Thyroid gland (tissue), 4 donors: ENCODE data around the gene GLIPR1L1. TPM values are rescaled to one million over a fixed set of nuclear protein-coding genes. Genes with fewer than 3 reads are reported as not detected.

ENCODE experiments used
- DNase-seq, 2 donors: peaks; one replicate each; pipeline ENCODE4 v3.0.0-alpha.2; 2019
- H3K27ac ChIP-seq, 3 donors: fragments of 200-600 bp; sonication (generic); 1 replicate in 2 of 3; 2 replicates in 1 of 3; pipeline ENCODE4 v1.5.1; 2016 to 2019; ENCODE audit warnings: mild to moderate bottlenecking in 1 of 3, moderate library complexity in 1 of 3
- H3K27me3 ChIP-seq: fragments of 200-600 bp; sonication (generic); one replicate; pipeline ENCODE4 v1.5.1; 2019
- H3K36me3 ChIP-seq, 2 donors: fragments of 200-600 bp; sonication (generic); one replicate each; pipeline ENCODE4 v1.5.1; 2016 to 2019
- H3K4me1 ChIP-seq, 2 donors: fragments of 200-600 bp; sonication (generic); one replicate each; pipeline ENCODE4 v1.5.1; 2017 to 2019
- H3K4me3 ChIP-seq, 3 donors: fragments of 200-600 bp; sonication (generic); replicated peaks in 1 of 3; 1 replicate in 2 of 3; 2 replicates in 1 of 3; pipeline ENCODE4 v1.5.1; 2016; ENCODE audit warnings: mild to moderate bottlenecking in 1 of 3
- H3K9me3 ChIP-seq: fragments of 200-600 bp; sonication (generic); one replicate; pipeline ENCODE4 v1.5.1; 2017
- POLR2A ChIP-seq, 2 donors: fragments of 450-650 bp; IDR thresholded peaks; one replicate each; pipeline ENCODE4 v1.6.1; 2017; ENCODE audit warnings: antibody characterized with exemption in 2 of 2, mild to moderate bottlenecking in 2 of 2, moderate library complexity in 1 of 2
- WGBS, 2 donors: methylation state at CpG; one replicate each; pipeline ENCODE4 v1.1.5; 2017; 5-methylcytosine and 5-hydroxymethylcytosine counted together
- intact Hi-C: fragments of 100-400 bp; cut with DNase I; formaldehyde crosslinking; loops from one replicate; pipeline ENCODE4 v1.15.1; 2023
- total RNA-seq, 4 donors: library from RNA; depleted of rRNA; stranded (reverse); fragments of >200 nt; gene quantifications; one replicate each; pipeline ENCODE4 v1.2.3, GENCODE V29; 2016
- TF ChIP-seq, protein P1 (sequence below), 6 experiments: fragments of 200-600 bp in 3 of 6; fragments of 450-650 bp in 3 of 6; sonication (generic) in 3 of 6; IDR thresholded peaks; one replicate each; pipeline ENCODE4 v1.5.1; 2016 to 2019; ENCODE audit warnings: antibody characterized with exemption in 6 of 6, mild to moderate bottlenecking in 2 of 6, inconsistent platforms in 1 of 6, moderate library complexity in 1 of 6

The GLIPR1L1 gene
- total RNA-seq, 4 donors from 2014 or later = not detected

DNA sequence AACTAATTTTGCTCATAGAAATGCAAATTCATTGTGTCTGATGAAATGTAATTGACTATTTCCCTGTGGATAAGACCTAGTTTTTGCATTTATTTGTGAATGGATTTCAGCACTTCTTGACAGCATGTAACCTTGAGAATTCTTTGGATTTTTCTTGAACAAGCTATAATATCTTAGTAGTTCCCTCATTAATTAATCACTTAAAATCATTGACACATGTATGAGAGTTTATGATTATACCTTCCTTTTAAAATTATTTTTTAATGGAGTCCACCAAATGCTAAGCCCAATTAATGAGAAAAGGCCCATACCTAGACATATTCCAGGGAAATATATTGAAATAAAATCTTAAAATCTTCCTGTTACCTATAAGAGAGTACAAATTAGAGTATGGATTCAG is 73.2 kb downstream of the GLIPR1L1 start:
- H3K4me3 ChIP-seq = no peak overlapping the region
- no peak for DNase-seq
- no peak overlapping the region for H3K27ac ChIP-seq
- no peaks in the 10 kb centered on the region for H3K4me1 ChIP-seq
- intact Hi-C loops = no loop called here
- H3K27me3 ChIP-seq = no peaks in the 10 kb centered on the region
- TF ChIP-seq, protein P1, sequence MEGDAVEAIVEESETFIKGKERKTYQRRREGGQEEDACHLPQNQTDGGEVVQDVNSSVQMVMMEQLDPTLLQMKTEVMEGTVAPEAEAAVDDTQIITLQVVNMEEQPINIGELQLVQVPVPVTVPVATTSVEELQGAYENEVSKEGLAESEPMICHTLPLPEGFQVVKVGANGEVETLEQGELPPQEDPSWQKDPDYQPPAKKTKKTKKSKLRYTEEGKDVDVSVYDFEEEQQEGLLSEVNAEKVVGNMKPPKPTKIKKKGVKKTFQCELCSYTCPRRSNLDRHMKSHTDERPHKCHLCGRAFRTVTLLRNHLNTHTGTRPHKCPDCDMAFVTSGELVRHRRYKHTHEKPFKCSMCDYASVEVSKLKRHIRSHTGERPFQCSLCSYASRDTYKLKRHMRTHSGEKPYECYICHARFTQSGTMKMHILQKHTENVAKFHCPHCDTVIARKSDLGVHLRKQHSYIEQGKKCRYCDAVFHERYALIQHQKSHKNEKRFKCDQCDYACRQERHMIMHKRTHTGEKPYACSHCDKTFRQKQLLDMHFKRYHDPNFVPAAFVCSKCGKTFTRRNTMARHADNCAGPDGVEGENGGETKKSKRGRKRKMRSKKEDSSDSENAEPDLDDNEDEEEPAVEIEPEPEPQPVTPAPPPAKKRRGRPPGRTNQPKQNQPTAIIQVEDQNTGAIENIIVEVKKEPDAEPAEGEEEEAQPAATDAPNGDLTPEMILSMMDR (IDR thresholded peaks at IDR 0.05) = no peak
- no peak for TF ChIP-seq POLR2A (IDR thresholded peaks at IDR 0.05)
- no peaks in the 10 kb centered on the region for H3K9me3 ChIP-seq
- no peaks in the 10 kb centered on the region for H3K36me3 ChIP-seq

DNA sequence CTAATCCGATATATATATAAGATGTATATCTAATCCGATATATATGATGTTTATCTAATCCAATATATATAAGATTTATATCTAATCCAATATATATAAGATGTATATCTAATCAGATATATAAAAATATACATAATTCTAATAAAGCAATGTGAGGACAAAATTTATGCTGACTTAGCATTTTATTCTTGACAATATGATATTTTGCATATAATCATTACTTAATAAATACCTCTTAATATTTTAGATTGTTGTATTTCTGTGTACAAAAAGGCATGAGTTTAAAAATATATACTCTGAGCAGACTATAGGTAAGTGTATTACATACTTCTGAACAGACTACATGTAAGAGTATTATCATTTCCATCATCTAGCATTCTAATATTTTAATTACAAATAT is 75.4 kb downstream of the GLIPR1L1 start:
- intact Hi-C loops = no loop called here
- TF ChIP-seq, protein P1 (IDR thresholded peaks at IDR 0.05) = no peak
- TF ChIP-seq POLR2A (IDR thresholded peaks at IDR 0.05) = no peak
- no peaks in the 10 kb centered on the region for H3K27me3 ChIP-seq
- H3K27ac ChIP-seq = no peak overlapping the region
- no peak overlapping the region for H3K4me3 ChIP-seq
- H3K36me3 ChIP-seq = no peaks in the 10 kb centered on the region
- no peaks in the 10 kb centered on the region for H3K9me3 ChIP-seq
- 94 to 96% methylated on average over 2 of the region's 2 CpGs for WGBS, 2 donors
- no peaks in the 10 kb centered on the region for H3K4me1 ChIP-seq
- DNase-seq = no peak

DNA sequence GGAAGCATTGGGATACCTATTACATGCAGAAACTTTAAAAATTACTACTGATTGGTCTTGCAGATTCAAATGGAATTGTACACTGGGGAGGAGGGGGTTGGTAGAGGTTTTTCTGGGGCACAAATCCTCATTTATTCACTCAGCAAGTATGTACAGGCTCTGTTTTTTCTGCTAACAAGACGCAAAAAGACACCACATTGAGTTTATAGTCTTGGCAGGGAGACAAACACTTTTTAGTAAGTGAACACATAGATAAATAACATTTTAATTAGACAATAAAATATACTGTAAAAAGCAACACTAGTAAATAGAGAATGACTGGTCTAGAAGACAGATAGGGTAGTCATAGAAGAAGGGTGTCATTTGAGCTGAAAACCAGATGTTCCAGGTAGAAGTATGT is 80.2 kb downstream of the GLIPR1L1 start:
- H3K4me1 ChIP-seq = no peaks in the 10 kb centered on the region
- no peak overlapping the region for H3K27ac ChIP-seq
- intact Hi-C loops = no loop called here
- no peak overlapping the region for H3K4me3 ChIP-seq
- H3K27me3 ChIP-seq = no peaks in the 10 kb centered on the region
- DNase-seq = no peak
- no peaks in the 10 kb centered on the region for H3K9me3 ChIP-seq
- TF ChIP-seq, protein P1 (IDR thresholded peaks at IDR 0.05) = no peak
- TF ChIP-seq POLR2A (IDR thresholded peaks at IDR 0.05) = no peak
- WGBS, 2 donors = 76 to 83% methylated on average over 1 of the region's 1 CpG
- no peaks in the 10 kb centered on the region for H3K36me3 ChIP-seq

DNA sequence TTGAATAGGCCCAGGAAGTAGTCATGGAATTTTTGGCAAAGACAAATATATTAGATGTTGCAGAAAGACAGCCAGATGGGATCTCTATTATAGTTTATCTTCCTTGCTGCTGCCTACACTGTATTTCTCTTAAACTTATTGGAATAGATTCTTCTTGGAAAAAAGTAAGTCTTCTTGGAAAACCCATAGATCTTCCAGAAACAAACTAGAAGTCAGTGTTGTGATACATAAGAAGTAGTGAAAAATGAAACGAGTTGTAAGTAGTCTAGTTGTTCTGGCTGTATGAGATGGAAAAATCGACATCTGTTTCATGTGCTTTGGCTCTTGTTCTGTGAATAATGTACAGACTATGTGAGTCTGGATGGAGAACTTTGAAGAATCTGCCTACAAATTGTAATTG is 85.4 kb downstream of the GLIPR1L1 start:
- intact Hi-C loops = no loop called here
- H3K9me3 ChIP-seq = no peaks in the 10 kb centered on the region
- no peak overlapping the region for H3K4me3 ChIP-seq
- no peaks in the 10 kb centered on the region for H3K4me1 ChIP-seq
- no peak for TF ChIP-seq POLR2A (IDR thresholded peaks at IDR 0.05)
- TF ChIP-seq, protein P1 (IDR thresholded peaks at IDR 0.05) = no peak
- no peaks in the 10 kb centered on the region for H3K27me3 ChIP-seq
- WGBS, 2 donors = 71 to 78% methylated on average over 2 of the region's 2 CpGs
- no peaks in the 10 kb centered on the region for H3K36me3 ChIP-seq
- H3K27ac ChIP-seq = no peak overlapping the region
- no peak for DNase-seq

Other genes starting within 250 kb of the GLIPR1L1 start
- gene KCNC2, start 124.8 kb upstream of the GLIPR1L1 start, total RNA-seq = not detected
- 10 to 100 TPM; 19.2 to 38.9 (median 25.6) TPM for gene CAPS2, start 4.3 kb upstream of the GLIPR1L1 start, total RNA-seq
- gene GLIPR1L2, start 56.4 kb downstream of the GLIPR1L1 start, total RNA-seq = 1 to 10 TPM in 3 of 4 donors, under 1 TPM in 1; 0.38 to 6.5 (median 2.2) TPM
- 10 to 100 TPM in 2 of 4 donors, 1 to 10 TPM in 2; 5.5 to 15.7 (median 11.3) TPM for gene GLIPR1, start 146.1 kb downstream of the GLIPR1L1 start, total RNA-seq
- 10 to 100 TPM; 32.0 to 52.8 (median 44.1) TPM for gene KRR1, start 176.9 kb downstream of the GLIPR1L1 start, total RNA-seq